Keratinocyte (primary cell): ENCODE measurements around the gene VN1R2. TPM values are rescaled to one million over a fixed set of nuclear protein-coding genes. Genes with fewer than 3 reads are reported as not detected.
"Not testable (repeated sequence)": the region's sequence is repeated elsewhere in the genome, so short reads cannot be mapped to it uniquely, and the experiment has no call there.

Experiments used
- DNase-seq: peaks from one replicate; pipeline ENCODE4 v3.0.0-alpha.2; 2011; ENCODE audit warnings: low read depth, missing footprints, low spot score
- FAIRE-seq: peaks from 2 replicates; lab custom pipeline; 2011; peaks lifted over from hg19 to GRCh38; lab: Jason Lieb, UNC
- H2AFZ ChIP-seq: 2 replicates; pipeline ENCODE4 v1.6.0; 2012; ENCODE audit warnings: low read length, control low read depth, inconsistent platforms; ENCODE audit not compliant: control insufficient read depth
- H3K27ac ChIP-seq: 2 replicates; pipeline ENCODE4 v1.5.1; 2011; ENCODE audit warnings: low read length; ENCODE audit not compliant: control insufficient read depth, insufficient read depth
- H3K27me3 ChIP-seq: 3 replicates; pipeline ENCODE4 v1.6.0; 2011; ENCODE audit warnings: low read length; ENCODE audit not compliant: control insufficient read depth, insufficient read depth; ENCODE audit errors: extremely low read depth
- H3K36me3 ChIP-seq, 2 experiments: 2 replicates in 1 of 2; 3 replicates in 1 of 2; pipeline ENCODE4 v1.5.1; 2011; ENCODE audit warnings: low read length in 2 of 2, mild to moderate bottlenecking in 1 of 2; ENCODE audit not compliant: control insufficient read depth in 2 of 2, insufficient read depth in 2 of 2; ENCODE audit errors: extremely low read depth in 1 of 2
- H3K4me1 ChIP-seq: 3 replicates; pipeline ENCODE4 v1.5.1; 2011; ENCODE audit warnings: low read length; ENCODE audit not compliant: control insufficient read depth, insufficient read depth; ENCODE audit errors: extremely low read depth
- H3K4me2 ChIP-seq: 3 replicates; pipeline ENCODE4 v1.6.0; 2011; ENCODE audit warnings: low read depth, low read length; ENCODE audit not compliant: control insufficient read depth, insufficient read depth; ENCODE audit errors: extremely low read depth
- H3K4me3 ChIP-seq, 3 experiments: fragments of 200-600 bp in 1 of 3; sonication (generic) in 1 of 3; 2 replicates in 2 of 3; 3 replicates in 1 of 3; pipeline ENCODE4 v1.5.1; 2011 to 2016; ENCODE audit warnings: low read length in 3 of 3, mild to moderate bottlenecking in 3 of 3, control low read depth in 2 of 3, inconsistent platforms in 1 of 3, low read depth in 1 of 3, mixed read lengths in 1 of 3, mixed run types in 1 of 3, moderate library complexity in 1 of 3; ENCODE audit not compliant: control insufficient read depth in 2 of 3, insufficient read depth in 2 of 3; ENCODE audit errors: extremely low read depth in 1 of 3
- H3K79me2 ChIP-seq: 2 replicates; pipeline ENCODE4 v1.6.0; 2012; ENCODE audit warnings: low read length; ENCODE audit not compliant: control insufficient read depth, insufficient read depth
- H3K9ac ChIP-seq: 3 replicates; pipeline ENCODE4 v1.6.0; 2011; ENCODE audit warnings: low read length; ENCODE audit not compliant: control insufficient read depth, insufficient read depth; ENCODE audit errors: extremely low read depth
- H3K9me1 ChIP-seq: 3 replicates; pipeline ENCODE4 v1.6.0; 2011; ENCODE audit warnings: low read length; ENCODE audit not compliant: control insufficient read depth, insufficient read depth; ENCODE audit errors: extremely low read depth
- H3K9me3 ChIP-seq: 2 replicates; pipeline ENCODE4 v1.5.1; 2012; ENCODE audit warnings: low read depth, low read length; ENCODE audit not compliant: control insufficient read depth
- H4K20me1 ChIP-seq: 3 replicates; pipeline ENCODE4 v1.6.0; 2011; ENCODE audit warnings: low read length; ENCODE audit not compliant: control insufficient read depth, insufficient read depth; ENCODE audit errors: extremely low read depth
- dilution Hi-C: fragments of 300-500 bp; cut with MboI; formaldehyde crosslinking; loops from one replicate; pipeline ENCODE4 v1.7.0; 2020; ENCODE audit warnings: low sequenced_read_pairs; ENCODE audit not compliant: extremely low pct_ligation_motif_present
- polyA minus RNA-seq, 3 experiments: library from RNA; depleted of rRNA, polyadenylated mRNA; stranded (reverse); fragments of >200 nt; gene quantifications; 1 replicate in 1 of 3; 2 replicates in 1 of 3; 3 replicates in 1 of 3; pipeline ENCODE4 v1.2.3, GENCODE V29; 2011
- polyA plus RNA-seq, 5 experiments: library from polyadenylated mRNA; depleted of rRNA in 3 of 5; stranded (reverse) in 3 of 5; stranded (forward) in 1 of 5; unstranded in 1 of 5; fragments of >200 nt; gene quantifications; 1 replicate in 1 of 5; 2 replicates in 3 of 5; 3 replicates in 1 of 5; pipeline versions ENCODE4 v1.2.1 to v1.2.3, GENCODE V29; 2011 to 2012; ENCODE audit warnings: missing spikeins in 2 of 5, low read depth in 1 of 5, low replicate concordance in 1 of 5
- TF ChIP-seq, protein P1 (sequence below), 3 experiments: IDR thresholded peaks in 1 of 3; conservative IDR thresholded peaks in 1 of 3; optimal IDR thresholded peaks in 1 of 3; 2 replicates in 2 of 3; 3 replicates in 1 of 3; pipeline versions ENCODE3 to v1.5.1; 2011; ENCODE audit warnings: low read length in 3 of 3, mild to moderate bottlenecking in 3 of 3, moderate library complexity in 2 of 3, control low read depth in 1 of 3, inconsistent platforms in 1 of 3; ENCODE audit not compliant: insufficient read depth in 2 of 3; ENCODE audit errors: extremely low read depth in 1 of 3

Gene VN1R2, protein sequence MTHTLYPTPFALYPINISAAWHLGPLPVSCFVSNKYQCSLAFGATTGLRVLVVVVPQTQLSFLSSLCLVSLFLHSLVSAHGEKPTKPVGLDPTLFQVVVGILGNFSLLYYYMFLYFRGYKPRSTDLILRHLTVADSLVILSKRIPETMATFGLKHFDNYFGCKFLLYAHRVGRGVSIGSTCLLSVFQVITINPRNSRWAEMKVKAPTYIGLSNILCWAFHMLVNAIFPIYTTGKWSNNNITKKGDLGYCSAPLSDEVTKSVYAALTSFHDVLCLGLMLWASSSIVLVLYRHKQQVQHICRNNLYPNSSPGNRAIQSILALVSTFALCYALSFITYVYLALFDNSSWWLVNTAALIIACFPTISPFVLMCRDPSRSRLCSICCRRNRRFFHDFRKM
- polyA plus RNA-seq (0.04 TPM in 1 of 3 replicates, not detected in the others), polyA minus RNA-seq (0.33 TPM in 1 of 3 replicates, not detected in the others)
- polyA plus RNA-seq (2011; ENCODE audit: low read depth) = not detected
- polyA plus RNA-seq (2011; cell fraction: cytosol; rRNA removed) = not detected in 2 replicates
- not detected in 2 replicates for polyA plus RNA-seq (2011; cell fraction: nucleus; rRNA removed)
- not detected in 2 replicates for polyA plus RNA-seq (2012; ENCODE audit: low replicate concordance)
- polyA minus RNA-seq (2011; cell fraction: cytosol; rRNA and poly(A)+ RNA removed) = not detected
- polyA minus RNA-seq (2011; cell fraction: nucleus; rRNA and poly(A)+ RNA removed) = not detected in 2 replicates

- H3K4me1 ChIP-seq, H3K9me1 ChIP-seq, dilution Hi-C loops, FAIRE-seq, H2AFZ ChIP-seq, H3K36me3 ChIP-seq, H3K27me3 ChIP-seq, H4K20me1 ChIP-seq, H3K4me3 ChIP-seq, H3K9ac ChIP-seq, H3K27ac ChIP-seq, H3K9me3 ChIP-seq, H3K79me2 ChIP-seq, DNase-seq, H3K4me2 ChIP-seq: not testable (repeated sequence)
- TF ChIP-seq, protein P1, sequence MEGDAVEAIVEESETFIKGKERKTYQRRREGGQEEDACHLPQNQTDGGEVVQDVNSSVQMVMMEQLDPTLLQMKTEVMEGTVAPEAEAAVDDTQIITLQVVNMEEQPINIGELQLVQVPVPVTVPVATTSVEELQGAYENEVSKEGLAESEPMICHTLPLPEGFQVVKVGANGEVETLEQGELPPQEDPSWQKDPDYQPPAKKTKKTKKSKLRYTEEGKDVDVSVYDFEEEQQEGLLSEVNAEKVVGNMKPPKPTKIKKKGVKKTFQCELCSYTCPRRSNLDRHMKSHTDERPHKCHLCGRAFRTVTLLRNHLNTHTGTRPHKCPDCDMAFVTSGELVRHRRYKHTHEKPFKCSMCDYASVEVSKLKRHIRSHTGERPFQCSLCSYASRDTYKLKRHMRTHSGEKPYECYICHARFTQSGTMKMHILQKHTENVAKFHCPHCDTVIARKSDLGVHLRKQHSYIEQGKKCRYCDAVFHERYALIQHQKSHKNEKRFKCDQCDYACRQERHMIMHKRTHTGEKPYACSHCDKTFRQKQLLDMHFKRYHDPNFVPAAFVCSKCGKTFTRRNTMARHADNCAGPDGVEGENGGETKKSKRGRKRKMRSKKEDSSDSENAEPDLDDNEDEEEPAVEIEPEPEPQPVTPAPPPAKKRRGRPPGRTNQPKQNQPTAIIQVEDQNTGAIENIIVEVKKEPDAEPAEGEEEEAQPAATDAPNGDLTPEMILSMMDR (optimal IDR thresholded peaks at IDR 0.05 in 1 of 3, IDR thresholded peaks at IDR 0.05 in 1 of 3, conservative IDR thresholded peaks at IDR 0.05 in 1 of 3; ENCODE audit: extremely low read depth in 1 of 3, insufficient read depth in 2 of 3, low read length in 3 of 3) = peak in 1 of 3 experiments; percentile 4
Observed at GRCh38 chr19:53257715-53258342, at the start of gene VN1R2. Gene VN1R2, plus strand, starts transcription at chr19:53258292. Its CDS starts 84 bp downstream, at chr19:53258376.

DNA sequence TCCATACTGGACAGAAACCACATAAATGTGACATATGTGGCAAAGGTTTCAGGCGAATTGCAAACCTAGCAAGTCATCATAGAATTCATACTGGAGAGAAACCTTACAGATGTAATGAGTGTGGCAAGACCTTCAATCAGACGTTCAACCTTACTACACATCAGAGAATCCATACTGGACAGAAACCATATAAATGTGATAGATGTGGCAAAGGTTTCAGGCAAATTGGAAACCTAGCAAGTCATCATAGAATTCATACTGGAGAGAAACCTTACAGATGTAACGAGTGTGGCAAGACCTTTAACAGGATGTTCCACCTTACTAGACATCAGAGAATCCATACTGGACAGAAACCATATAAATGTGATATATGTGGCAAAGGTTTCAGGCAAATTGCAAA lies 46.5 kb upstream of the VN1R2 start:
- H3K4me1 ChIP-seq, H3K4me3 ChIP-seq, H4K20me1 ChIP-seq, H3K27ac ChIP-seq, H3K9ac ChIP-seq, H2AFZ ChIP-seq, DNase-seq, H3K36me3 ChIP-seq, H3K4me2 ChIP-seq, H3K27me3 ChIP-seq, FAIRE-seq, H3K9me1 ChIP-seq, H3K79me2 ChIP-seq, dilution Hi-C loops: not testable (repeated sequence)
- H3K9me3 ChIP-seq = peaks cover 25% of the 10 kb centered on the region
